NK-92 treated with Interleukin-12 subunit alpha and Interleukin-12 subunit beta, amount 100 ng/mL, for 24 hours (cell line): ENCODE results near the gene ATG9A.
"Not testable (repeated sequence)": the region's sequence is repeated elsewhere in the genome, so short reads cannot be mapped to it uniquely, and the experiment has no call there.

Experiments
- DNase-seq: peaks from one replicate; lab custom pipeline; 2025; lab: John Stamatoyannopoulos, UW

ATG9A gene

GRCh38 chr2:219229305-219230058, at the start of gene ATG9A, which contains the start of gene ANKZF1:
TSS of gene ATG9A (minus strand) at chr2:219229636. CDS start at chr2:219228024, 1,612 bp downstream.
TSS of gene ANKZF1 (plus strand) at chr2:219229806. CDS start at chr2:219230258, 452 bp downstream.
- DNase-seq: peak; percentile 98

DNA sequence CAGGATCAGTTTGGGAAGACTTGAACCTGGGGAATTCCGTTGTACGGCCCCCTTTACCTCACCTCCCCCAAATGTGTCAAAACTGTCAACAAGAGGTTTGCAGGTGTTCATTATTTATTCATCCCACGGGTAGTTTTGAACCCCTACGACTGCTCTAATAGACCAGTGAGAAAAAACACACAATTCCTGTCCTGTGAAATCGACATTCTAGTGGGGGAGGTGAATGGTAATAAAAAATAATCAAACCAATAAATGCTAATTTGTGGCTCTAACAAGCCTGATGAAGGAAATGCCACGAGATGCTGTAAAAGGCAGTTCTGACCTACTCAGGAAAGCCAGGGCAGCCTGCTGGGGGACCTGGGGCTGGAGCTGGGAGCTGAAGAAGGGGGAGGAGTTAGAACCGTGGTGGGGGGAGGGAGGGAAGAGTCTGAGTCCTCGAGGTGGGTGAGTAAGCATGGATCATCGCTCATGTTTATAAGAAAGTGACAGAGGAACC, 49.3 kb upstream of the ATG9A start:
- DNase-seq: no peak

- DNase-seq: peak; percentile 66
Measured at GRCh38 chr2:219277703-219278654, 48.5 kb upstream of the ATG9A start.

DNA sequence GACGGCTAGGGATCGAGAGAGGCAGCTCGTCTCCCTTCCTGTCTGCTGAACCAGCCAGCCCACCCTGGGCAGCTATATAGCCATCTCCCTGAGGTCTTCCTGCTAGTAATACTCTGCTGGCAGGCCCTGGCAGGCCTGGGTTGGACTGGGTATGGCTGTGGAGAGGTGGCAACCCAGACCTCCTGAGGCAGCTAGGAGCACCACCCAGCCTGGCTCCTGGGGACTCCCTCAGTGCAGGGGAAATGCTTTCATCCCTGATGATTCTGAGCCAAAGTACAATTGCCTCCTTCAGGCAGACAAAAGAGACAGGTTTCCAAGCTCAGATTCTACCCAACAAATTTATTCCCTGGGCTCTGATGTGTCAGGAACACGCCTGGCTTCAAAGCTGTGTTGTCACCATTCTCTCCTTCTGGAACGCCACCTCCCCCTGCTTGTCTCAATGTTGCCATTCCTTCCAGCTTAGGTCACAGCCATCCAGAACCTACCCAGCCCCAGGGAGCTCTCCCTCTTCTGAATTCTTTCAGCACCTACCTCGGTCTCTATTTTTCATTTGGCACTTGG, 45.0 kb upstream of the ATG9A start:
- no peak for DNase-seq

DNA sequence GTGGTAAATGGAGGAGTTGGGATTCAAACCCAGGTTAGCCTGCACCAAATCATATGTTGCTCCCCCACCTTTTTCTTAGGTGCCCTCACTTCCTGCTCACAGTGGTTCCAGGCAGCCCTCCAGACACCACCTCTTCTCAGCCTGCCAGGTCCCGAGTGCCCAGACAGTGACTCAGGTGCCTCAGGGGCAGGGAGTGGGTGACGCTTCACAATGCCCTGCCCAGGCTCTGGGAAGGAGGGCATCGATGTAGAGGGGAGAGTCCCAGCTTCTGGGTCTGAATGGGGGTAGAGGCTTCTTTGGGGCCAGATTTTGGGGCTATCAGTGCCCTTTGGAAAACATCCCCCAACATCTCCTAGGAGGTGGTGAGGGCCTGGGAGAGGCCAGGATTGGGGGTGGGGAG, 44.5 kb upstream of the ATG9A start:
- DNase-seq: no peak

DNA sequence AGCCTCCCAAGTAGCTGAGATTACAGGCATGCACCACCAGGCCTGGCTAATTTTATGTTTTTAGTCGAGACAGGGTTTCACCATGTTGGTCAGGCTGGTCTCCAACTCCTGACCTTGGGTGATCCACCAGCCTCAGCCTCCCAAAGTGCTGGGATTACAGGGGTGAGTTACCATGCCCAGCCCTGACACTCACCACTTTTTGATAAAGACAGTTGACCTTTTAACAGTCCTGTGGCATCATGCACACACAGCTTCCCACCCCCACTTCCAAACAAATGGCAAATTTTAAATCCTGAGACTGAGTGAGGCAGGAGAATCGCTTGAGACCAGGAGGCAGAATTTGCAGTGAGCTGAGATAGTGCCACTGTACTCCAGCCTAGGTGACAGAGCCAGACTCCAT, 43.6 kb upstream of the ATG9A start:
- DNase-seq: no peak

- DNase-seq: no peak
Measured at GRCh38 chr2:219272356-219272755, 42.9 kb upstream of the ATG9A start.

GRCh38 chr2:219271021-219271420, 41.6 kb upstream of the ATG9A start:
- DNase-seq: no peak

GRCh38 chr2:219270055-219270372, 40.6 kb upstream of the ATG9A start:
- no peak for DNase-seq

DNA sequence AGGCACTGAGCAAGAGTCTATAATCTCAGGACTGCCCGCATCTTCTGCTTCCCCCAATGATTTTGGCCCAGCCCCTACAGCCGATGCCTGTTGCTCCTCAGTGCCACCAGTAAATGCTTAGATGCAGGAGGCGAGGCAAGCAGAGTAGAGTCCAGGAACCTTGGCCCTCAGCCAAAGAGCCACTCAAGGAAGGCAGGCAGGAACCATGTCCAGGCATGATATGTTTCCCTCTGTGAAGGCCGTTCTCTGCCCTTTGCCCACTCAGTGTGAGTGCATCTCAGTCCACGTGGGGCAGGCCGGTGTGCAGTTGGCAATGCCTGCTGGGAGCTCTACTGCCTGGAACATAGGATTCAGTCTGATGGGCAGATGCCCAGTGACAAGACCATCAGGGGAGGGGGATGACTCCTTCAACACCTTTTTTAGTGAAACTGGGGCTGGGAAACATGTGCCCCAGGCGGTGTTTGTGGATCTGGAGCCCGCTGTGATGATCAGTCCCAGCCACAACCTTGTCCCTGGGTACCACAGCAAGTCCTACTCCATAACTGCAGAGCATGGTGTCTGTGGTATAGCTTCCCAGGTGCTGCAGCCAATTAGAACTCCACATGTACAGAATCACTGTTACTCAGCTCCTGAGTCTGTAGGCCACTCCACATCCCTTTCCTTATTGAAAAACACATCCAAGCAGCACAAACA, 40.1 kb upstream of the ATG9A start:
- no peak for DNase-seq

GRCh38 chr2:219268294-219268693, 38.9 kb upstream of the ATG9A start:
- no peak for DNase-seq

- DNase-seq: no peak
Measured at GRCh38 chr2:219266886-219267285, 37.5 kb upstream of the ATG9A start.

GRCh38 chr2:219266232-219266631, 36.8 kb upstream of the ATG9A start:
- no peak for DNase-seq

DNA sequence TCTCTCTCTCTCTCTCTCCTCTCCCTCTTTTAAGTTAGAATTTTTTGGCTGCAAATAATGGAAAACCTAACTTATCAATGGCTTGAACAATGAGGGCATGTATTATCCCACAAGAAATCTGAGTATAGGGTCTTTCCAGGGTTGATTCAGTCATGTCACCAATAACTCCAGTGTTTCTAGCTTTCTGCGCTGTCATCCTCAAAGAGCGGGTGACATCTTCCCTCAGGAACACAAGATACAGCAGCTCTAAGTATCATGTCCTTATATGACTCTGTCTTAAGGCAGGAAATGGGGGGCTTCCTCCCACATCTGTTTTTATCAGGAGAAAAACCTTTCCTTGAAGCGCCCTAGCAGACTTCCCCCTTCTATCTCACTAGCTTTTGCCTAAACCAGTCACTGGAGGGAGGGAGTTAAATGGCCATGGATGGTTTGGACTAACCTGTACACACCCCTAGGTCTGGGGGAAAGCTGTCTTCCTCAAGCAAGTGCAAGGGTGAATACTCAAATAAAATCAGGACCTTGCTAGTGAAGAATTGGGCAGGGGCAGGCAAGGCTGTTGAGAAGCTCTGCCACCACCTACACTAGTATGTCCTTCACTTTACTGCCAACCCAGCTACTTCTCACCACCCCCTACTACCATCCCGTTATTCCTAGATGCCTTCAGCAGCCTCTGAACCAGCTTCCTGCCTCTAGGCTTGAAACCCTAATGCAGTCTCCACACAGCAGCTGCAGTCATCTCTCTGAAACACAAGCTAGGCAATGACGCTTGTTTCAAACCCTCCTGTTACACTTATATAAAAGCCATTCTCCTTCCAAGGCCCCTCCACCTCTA, 31.8 kb upstream of the ATG9A start:
- no peak for DNase-seq

- not testable (repeated sequence) for DNase-seq
Measured at GRCh38 chr2:219258942-219259341, 29.5 kb upstream of the ATG9A start.

DNA sequence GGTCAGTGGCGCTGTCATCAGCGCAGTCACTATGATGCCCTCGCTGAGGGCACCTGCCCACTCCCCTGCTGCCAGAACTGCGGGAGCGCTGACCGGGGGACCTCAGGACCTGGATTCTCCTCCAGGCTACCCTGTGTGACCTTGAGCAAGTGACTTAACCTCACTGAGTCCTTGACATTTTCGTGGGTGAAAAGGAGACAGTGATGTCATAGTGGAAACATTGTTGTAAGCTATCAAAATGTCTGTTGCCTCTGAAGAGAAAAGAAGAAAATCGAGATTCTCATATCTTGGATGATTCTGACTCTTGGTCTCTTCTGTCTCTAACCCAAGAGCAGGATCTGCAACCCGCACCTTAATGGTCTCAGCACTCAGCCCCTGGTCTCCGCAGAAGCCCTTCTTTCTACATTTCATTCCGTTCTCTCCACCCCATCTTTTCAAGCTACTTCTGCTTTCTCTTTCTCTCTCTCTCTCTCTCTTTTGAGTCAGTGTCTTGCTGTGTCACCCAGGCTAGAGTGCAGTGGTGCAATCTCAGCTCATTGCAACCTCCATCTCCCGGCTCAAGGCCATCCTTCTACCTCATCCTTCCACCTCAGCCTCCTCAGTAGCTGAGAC, 25.3 kb upstream of the ATG9A start:
- DNase-seq: no peak

GRCh38 chr2:219253753-219254589, 24.5 kb upstream of the ATG9A start, which contains the start of gene TUBA4A:
TSS of gene TUBA4A (minus strand) at chr2:219253918. CDS start at chr2:219253858, 60 bp downstream.
- peak; percentile 83 for DNase-seq

DNA sequence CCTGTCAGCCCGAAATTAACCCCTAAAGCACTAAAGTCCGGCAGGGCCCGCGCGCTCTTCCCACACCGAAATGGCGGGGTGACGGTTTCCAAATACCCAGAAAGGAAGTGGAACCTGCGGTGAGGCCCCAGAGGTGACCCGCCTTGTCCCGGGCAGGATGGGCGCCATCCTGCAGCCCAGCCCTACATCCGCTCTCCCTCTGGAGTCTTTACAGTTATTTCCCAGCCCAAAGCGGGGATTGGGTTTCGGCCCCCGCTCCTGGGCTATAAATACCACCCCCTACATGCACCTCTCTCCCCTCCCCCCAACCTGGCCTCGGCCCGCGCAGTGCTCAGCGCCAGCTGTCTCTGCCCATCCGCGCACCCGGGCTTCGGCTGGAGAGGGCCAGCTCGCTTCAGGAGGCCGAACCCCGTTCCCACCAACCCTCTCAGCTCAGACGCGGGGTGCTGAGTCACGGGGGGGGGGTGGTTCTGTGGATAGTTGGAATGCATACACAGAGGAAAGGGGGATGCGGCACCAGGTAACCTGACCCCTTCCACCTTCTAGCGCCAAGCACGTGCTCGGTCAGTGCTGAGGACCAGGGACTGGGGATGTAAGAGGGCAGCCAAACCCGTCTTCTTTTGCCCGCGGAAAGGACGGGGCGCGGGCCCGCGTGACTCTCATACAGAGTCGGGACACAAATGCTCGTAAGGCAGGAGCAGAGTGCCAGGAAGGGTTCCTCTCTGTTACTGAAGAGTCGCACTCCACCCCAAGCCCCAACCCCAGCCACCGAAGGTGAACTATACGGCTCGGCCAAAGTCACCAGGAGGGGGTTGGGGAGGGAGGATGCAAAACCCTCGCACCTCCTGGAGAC, 23.7 kb upstream of the ATG9A start, which contains the start of gene TUBA4B:
TSS of gene TUBA4B (plus strand) at position 344 of the 853 bp plus-strand sequence. CDS start at position 509, 165 bp downstream.
- DNase-seq: peak; percentile 65

- DNase-seq: no peak
Measured at GRCh38 chr2:219252570-219252899, 23.1 kb upstream of the ATG9A start.
